A673 (cell line): ENCODE data around the gene SLC22A3. TPM values are rescaled to one million over a fixed set of nuclear protein-coding genes. Genes with fewer than 3 reads are reported as not detected.

Experiments used
- BruUV-seq: library from RNA; stranded (reverse); fragments of 400-500 nt; replicated peaks from 2 replicates; lab custom pipeline; 2021; lab: Mats Ljungman, UMichigan
- CTCF ChIA-PET: fragments of 300-600 bp; sonication (Branson Sonifier 250); formaldehyde crosslinking; loops from one replicate; lab custom pipeline; 2022; ENCODE audit warnings: antibody characterized with exemption; lab: Charles Lee
- POLR2A ChIA-PET: fragments of 300-600 bp; sonication (Branson Sonifier 250); formaldehyde crosslinking; loops from one replicate; lab custom pipeline; 2022; ENCODE audit warnings: antibody characterized with exemption; ENCODE audit not compliant: low non-redundant PET; lab: Charles Lee
- DNase-seq: peaks from one replicate; pipeline ENCODE4 v3.0.0-alpha.2; 2015; ENCODE audit warnings: low spot score
- H3K27ac ChIP-seq: fragments of 200-600 bp; sonication (generic); 2 replicates; pipeline ENCODE4 v1.5.1; 2016; ENCODE audit warnings: mixed run types, low read depth, mild to moderate bottlenecking, mixed read lengths, antibody characterized with exemption, low read length; ENCODE audit not compliant: poor library complexity, severe bottlenecking
- H3K27me3 ChIP-seq: fragments of 200-600 bp; sonication (generic); replicated peaks from 2 replicates; pipeline ENCODE4 v1.6.1; 2017; ENCODE audit warnings: mixed run types, low read depth, mild to moderate bottlenecking, mixed read lengths, antibody characterized with exemption, low read length; ENCODE audit not compliant: insufficient read depth, poor library complexity
- H3K36me3 ChIP-seq: fragments of 200-600 bp; sonication (generic); 2 replicates; pipeline ENCODE4 v1.6.1; 2016; ENCODE audit warnings: mixed run types, mild to moderate bottlenecking, mixed read lengths, antibody characterized with exemption, low read length; ENCODE audit not compliant: insufficient read depth, poor library complexity, severe bottlenecking
- H3K4me1 ChIP-seq: fragments of 200-600 bp; sonication (generic); 2 replicates; pipeline ENCODE4 v1.6.1; 2017; ENCODE audit warnings: mixed run types, mild to moderate bottlenecking, mixed read lengths, antibody characterized with exemption, low read length; ENCODE audit not compliant: insufficient read depth, poor library complexity, severe bottlenecking
- H3K4me3 ChIP-seq: fragments of 200-600 bp; sonication (generic); 2 replicates; pipeline ENCODE4 v1.5.1; 2016; ENCODE audit warnings: low read depth, mixed run types, mild to moderate bottlenecking, mixed read lengths, low read length; ENCODE audit not compliant: poor library complexity, severe bottlenecking
- H3K9me3 ChIP-seq: fragments of 200-600 bp; sonication (generic); 2 replicates; pipeline ENCODE4 v1.6.1; 2016; ENCODE audit warnings: mixed run types, low read depth, mild to moderate bottlenecking, mixed read lengths, antibody characterized with exemption, low read length; ENCODE audit not compliant: poor library complexity, severe bottlenecking
- EZH2 ChIP-seq: fragments of 200-600 bp; sonication (generic); IDR thresholded peaks from 2 replicates; pipeline ENCODE4 v1.6.1; 2017; ENCODE audit warnings: borderline replicate concordance, low read depth, mild to moderate bottlenecking, mixed read lengths, antibody characterized with exemption, low read length; ENCODE audit not compliant: poor library complexity, severe bottlenecking
- intact Hi-C: fragments of 100-400 bp; cut with micrococcal nuclease; formaldehyde crosslinking; loops from one replicate; pipeline ENCODE4 v1.10.0; 2022; ENCODE audit not compliant: unreplicated experiment
- total RNA-seq: library from RNA; stranded (reverse); gene quantifications from 2 replicates; pipeline ENCODE4 v1.2.3, GENCODE V29; 2021
- TF ChIP-seq, protein P1 (sequence below): fragments of 300-800, 200-600 bp; sonication (generic); conservative IDR thresholded peaks from 2 replicates; pipeline ENCODE4 v1.5.1; 2017; ENCODE audit warnings: low read depth, mild to moderate bottlenecking, antibody characterized with exemption, low read length, moderate library complexity, mixed read lengths

SLC22A3 gene
- total RNA-seq, 1 experiment from 2014 or later, result not detected

DNA sequence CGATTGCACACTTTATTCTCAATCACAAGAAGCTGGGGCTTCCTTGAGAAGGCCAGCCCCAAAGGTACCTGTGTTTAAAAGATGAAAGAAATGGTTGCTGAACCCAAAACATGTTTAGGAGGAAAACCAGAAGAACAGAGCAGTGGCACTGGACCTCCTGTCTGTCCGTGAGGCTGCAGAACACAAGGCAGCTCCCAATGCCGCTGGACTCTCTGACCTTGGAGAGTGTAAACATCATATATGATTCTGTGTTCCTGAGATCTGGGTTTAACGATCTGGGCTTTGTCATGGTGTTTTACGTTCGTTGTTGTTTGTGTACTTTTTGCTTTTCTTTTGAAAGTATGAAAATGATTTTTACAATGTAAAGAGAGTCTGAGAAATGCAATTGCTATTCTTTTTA is 106.1 kb downstream of the SLC22A3 start:
- Histone ChIP-seq H3K4me1 (no peaks in the 10 kb centered on the region), H3K27ac (no peak overlapping the region), H3K27me3 (peaks cover 39% of the 10 kb centered on the region), H3K9me3 (no peaks in the 10 kb centered on the region), H3K36me3 (no peaks in the 10 kb centered on the region), H3K4me3 (no peak overlapping the region)
- TF ChIP-seq, protein P1, sequence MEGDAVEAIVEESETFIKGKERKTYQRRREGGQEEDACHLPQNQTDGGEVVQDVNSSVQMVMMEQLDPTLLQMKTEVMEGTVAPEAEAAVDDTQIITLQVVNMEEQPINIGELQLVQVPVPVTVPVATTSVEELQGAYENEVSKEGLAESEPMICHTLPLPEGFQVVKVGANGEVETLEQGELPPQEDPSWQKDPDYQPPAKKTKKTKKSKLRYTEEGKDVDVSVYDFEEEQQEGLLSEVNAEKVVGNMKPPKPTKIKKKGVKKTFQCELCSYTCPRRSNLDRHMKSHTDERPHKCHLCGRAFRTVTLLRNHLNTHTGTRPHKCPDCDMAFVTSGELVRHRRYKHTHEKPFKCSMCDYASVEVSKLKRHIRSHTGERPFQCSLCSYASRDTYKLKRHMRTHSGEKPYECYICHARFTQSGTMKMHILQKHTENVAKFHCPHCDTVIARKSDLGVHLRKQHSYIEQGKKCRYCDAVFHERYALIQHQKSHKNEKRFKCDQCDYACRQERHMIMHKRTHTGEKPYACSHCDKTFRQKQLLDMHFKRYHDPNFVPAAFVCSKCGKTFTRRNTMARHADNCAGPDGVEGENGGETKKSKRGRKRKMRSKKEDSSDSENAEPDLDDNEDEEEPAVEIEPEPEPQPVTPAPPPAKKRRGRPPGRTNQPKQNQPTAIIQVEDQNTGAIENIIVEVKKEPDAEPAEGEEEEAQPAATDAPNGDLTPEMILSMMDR, result no peak
- no peak for TF ChIP-seq EZH2
- ChIA-PET CTCF (no interaction called here), POLR2A (no interaction called here)
- intact Hi-C loops, result loop anchor here (10.0 kb wide), 1 partner anchor 760 kb away; the partner anchor contains the start of gene SOD2
- no peak for DNase-seq
- no TSS peak for BruUV-seq

DNA sequence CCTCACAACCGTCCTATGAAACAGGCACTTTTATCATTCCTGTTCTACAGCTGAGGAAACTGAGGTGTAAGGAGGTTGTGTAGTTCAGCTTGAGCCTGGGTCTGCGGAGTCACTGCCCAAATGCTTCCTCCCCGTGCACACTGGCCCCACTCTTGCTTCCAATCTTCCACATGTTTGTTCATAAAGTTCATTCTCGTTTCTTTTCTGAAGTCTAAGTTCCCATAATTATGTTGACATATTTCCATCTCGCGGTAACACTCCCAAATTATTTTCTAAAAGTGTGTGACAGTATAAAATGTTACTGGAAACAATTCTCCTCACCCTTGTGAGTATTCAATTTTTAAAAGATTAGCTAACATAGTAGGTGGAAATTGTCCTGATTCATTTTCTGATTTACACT is 106.9 kb downstream of the SLC22A3 start:
- POLR2A ChIA-PET, result no interaction called here
- CTCF ChIA-PET, result interaction anchor here (0.8 to 1.5 kb wide), 3 partner anchors 317 to 592 kb away, joined by 11 to 13 read pairs (median 11); no protein-coding TSS in a partner anchor
- TF ChIP-seq, protein P1, result no peak
- no peak overlapping the region for H3K27ac ChIP-seq
- no peaks in the 10 kb centered on the region for H3K4me1 ChIP-seq
- H3K4me3 ChIP-seq, result no peak overlapping the region
- no peaks in the 10 kb centered on the region for H3K9me3 ChIP-seq
- H3K36me3 ChIP-seq, result no peaks in the 10 kb centered on the region
- peaks cover 39% of the 10 kb centered on the region for H3K27me3 ChIP-seq
- DNase-seq, result no peak
- intact Hi-C loops, result loop anchor here (10.0 kb wide), 1 partner anchor 760 kb away; the partner anchor contains the start of gene SOD2
- BruUV-seq, result no TSS peak

DNA sequence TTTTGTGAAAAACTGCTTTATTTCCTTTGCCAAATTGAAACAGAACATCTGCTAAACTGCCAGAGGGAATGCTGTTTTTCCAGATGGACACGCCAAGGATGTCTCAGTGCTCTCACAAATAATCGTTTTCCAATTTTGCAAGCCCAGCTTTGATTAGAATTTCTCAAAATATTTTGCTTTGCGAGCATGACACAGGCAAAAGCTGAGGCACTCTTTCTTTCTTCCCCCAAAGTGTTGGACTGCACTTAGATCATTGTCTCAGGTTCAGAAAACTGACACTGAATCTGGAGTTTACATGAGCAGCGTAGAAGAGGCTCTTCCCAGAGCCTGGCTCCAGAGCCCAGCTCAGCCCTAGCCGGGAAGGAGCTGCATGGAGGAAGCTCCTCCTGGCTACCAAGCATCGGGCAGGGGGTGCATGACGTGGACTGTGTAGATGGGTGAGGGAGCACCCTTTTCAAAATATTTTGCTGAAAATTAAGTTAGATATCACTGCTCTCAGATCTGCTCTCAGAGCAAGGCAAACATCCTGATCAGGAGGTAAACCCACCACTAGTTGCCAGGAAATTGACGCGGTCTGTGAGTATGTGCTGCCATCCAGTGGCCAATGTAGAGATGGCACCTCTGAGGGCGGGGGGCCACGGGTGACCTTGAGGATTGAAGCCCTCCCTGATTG is 107.5 kb downstream of the SLC22A3 start:
- TF ChIP-seq EZH2, result no peak
- TF ChIP-seq, protein P1, result peak; percentile 96
- no TSS peak for BruUV-seq
- no peaks in the 10 kb centered on the region for H3K36me3 ChIP-seq
- no peak overlapping the region for H3K27ac ChIP-seq
- intact Hi-C loops, result loop anchor here (1.0 to 10.0 kb wide), 5 partner anchors 80 to 761 kb away; partner anchors contain the start of gene SOD2
- no peaks in the 10 kb centered on the region for H3K4me1 ChIP-seq
- peak; percentile 68 for DNase-seq
- ChIA-PET POLR2A (no interaction called here), CTCF (interaction anchor here (0.8 to 1.5 kb wide), 3 partner anchors 317 to 592 kb away, joined by 11 to 13 read pairs (median 11); no protein-coding TSS in a partner anchor)
- no peak overlapping the region for H3K4me3 ChIP-seq
- no peaks in the 10 kb centered on the region for H3K9me3 ChIP-seq
- H3K27me3 ChIP-seq, result peaks cover 39% of the 10 kb centered on the region
